Thyroid gland (tissue), 4 donors: ENCODE data around the gene CFHR5.

ENCODE experiments used
- POLR2A ChIP-seq, 2 donors: fragments of 450-650 bp; IDR thresholded peaks; one replicate each; pipeline ENCODE4 v1.6.1; 2017; ENCODE audit warnings: antibody characterized with exemption in 2 of 2, mild to moderate bottlenecking in 2 of 2, moderate library complexity in 1 of 2
- TF ChIP-seq, protein P1 (sequence below), 6 experiments: fragments of 200-600 bp in 3 of 6; fragments of 450-650 bp in 3 of 6; sonication (generic) in 3 of 6; IDR thresholded peaks; one replicate each; pipeline ENCODE4 v1.5.1; 2016 to 2019; ENCODE audit warnings: antibody characterized with exemption in 6 of 6, mild to moderate bottlenecking in 2 of 6, inconsistent platforms in 1 of 6, moderate library complexity in 1 of 6

- TF ChIP-seq, protein P1, sequence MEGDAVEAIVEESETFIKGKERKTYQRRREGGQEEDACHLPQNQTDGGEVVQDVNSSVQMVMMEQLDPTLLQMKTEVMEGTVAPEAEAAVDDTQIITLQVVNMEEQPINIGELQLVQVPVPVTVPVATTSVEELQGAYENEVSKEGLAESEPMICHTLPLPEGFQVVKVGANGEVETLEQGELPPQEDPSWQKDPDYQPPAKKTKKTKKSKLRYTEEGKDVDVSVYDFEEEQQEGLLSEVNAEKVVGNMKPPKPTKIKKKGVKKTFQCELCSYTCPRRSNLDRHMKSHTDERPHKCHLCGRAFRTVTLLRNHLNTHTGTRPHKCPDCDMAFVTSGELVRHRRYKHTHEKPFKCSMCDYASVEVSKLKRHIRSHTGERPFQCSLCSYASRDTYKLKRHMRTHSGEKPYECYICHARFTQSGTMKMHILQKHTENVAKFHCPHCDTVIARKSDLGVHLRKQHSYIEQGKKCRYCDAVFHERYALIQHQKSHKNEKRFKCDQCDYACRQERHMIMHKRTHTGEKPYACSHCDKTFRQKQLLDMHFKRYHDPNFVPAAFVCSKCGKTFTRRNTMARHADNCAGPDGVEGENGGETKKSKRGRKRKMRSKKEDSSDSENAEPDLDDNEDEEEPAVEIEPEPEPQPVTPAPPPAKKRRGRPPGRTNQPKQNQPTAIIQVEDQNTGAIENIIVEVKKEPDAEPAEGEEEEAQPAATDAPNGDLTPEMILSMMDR (IDR thresholded peaks at IDR 0.05) = no peak
- no peak for TF ChIP-seq POLR2A (IDR thresholded peaks at IDR 0.05)
Measured at GRCh38 chr1:197001828-197002227, 24.5 kb downstream of the CFHR5 start.
